Natural killer cell (primary cell): ENCODE data around the gene AGK. TPM values are rescaled to one million over a fixed set of nuclear protein-coding genes. Genes with fewer than 3 reads are reported as not detected.

Experiments
- ATAC-seq, 3 donors: fragments of 150-1000 bp in 2 of 3; fragments of 200-7000 bp in 1 of 3; cut with Tn5 transposase; 1 replicate in 1 of 3; 2 replicates in 2 of 3; pipeline ENCODE4 v1.10.0; 2021; ENCODE audit warnings: mild to moderate bottlenecking in 2 of 3, moderate library complexity in 2 of 3
- DNase-seq, 2 donors: peaks; one replicate each; pipeline versions ENCODE4 v3.0.0 to v3.0.0-alpha.2; 2013 to 2021; ENCODE audit warnings: mixed read lengths in 1 of 2
- H3K27ac ChIP-seq: one replicate; pipeline ENCODE4 v1.5.1; 2013; ENCODE audit warnings: mild to moderate bottlenecking, low read length
- H3K27me3 ChIP-seq: one replicate; pipeline ENCODE4 v1.6.1; 2013; ENCODE audit warnings: low read length; ENCODE audit not compliant: control insufficient read depth, insufficient read depth
- H3K36me3 ChIP-seq: one replicate; pipeline ENCODE4 v1.6.1; 2013; ENCODE audit warnings: low read length; ENCODE audit not compliant: control insufficient read depth, insufficient read depth
- H3K4me1 ChIP-seq: one replicate; pipeline ENCODE4 v1.6.1; 2013; ENCODE audit warnings: low read length; ENCODE audit not compliant: control insufficient read depth, insufficient read depth
- H3K4me3 ChIP-seq: one replicate; pipeline ENCODE4 v1.5.1; 2013; ENCODE audit warnings: low read length
- H3K9me3 ChIP-seq: one replicate; pipeline ENCODE4 v1.6.1; 2013; ENCODE audit warnings: low read length; ENCODE audit not compliant: control insufficient read depth, insufficient read depth
- H3K27ac Mint-ChIP-seq, 2 donors: one replicate each; pipeline ENCODE4 v1.8.0; 2022; ENCODE audit warnings: mild to moderate bottlenecking in 2 of 2, mixed read lengths in 2 of 2, moderate library complexity in 1 of 2
- H3K27me3 Mint-ChIP-seq, 2 donors: one replicate each; pipeline ENCODE4 v1.8.0; 2022; ENCODE audit warnings: low read depth in 2 of 2, mixed read lengths in 2 of 2
- H3K36me3 Mint-ChIP-seq: one replicate; pipeline ENCODE4 v1.8.0; 2022; ENCODE audit warnings: mixed read lengths
- H3K4me1 Mint-ChIP-seq, 2 donors: one replicate each; pipeline ENCODE4 v1.8.0; 2022; ENCODE audit warnings: mixed read lengths in 2 of 2
- H3K4me3 Mint-ChIP-seq: one replicate; pipeline ENCODE4 v1.8.0; 2022; ENCODE audit warnings: mild to moderate bottlenecking, moderate library complexity, mixed read lengths
- H3K9me3 Mint-ChIP-seq, 2 donors: one replicate each; pipeline ENCODE4 v1.8.0; 2022; ENCODE audit warnings: mixed read lengths in 2 of 2
- CTCF ChIP-seq: fragments of 200-600 bp; IDR thresholded peaks from one replicate; pipeline ENCODE4 v1.8.0; 2022; ENCODE audit warnings: antibody characterized with exemption
- WGBS: methylation state at CpG from one replicate; pipeline ENCODE4 v1.1.7; 2013; ENCODE audit warnings: missing lambda C conversion rate; ENCODE audit not compliant: insufficient coverage; 5-methylcytosine and 5-hydroxymethylcytosine counted together
- intact Hi-C: fragments of 100-400 bp; cut with micrococcal nuclease; formaldehyde crosslinking; loops from one replicate; pipeline ENCODE4 v1.14.2; 2022
- total RNA-seq, 4 donors: library from RNA; stranded (reverse); fragments of 120-200 nt in 1 of 4; gene quantifications; one replicate each; pipeline versions ENCODE4 v1.2.3 to v1.2.4, GENCODE V29; 2013 to 2022

The AGK gene
- total RNA-seq, 3 donors from 2014 or later (not counting 1 experiment from before 2014, with no cell fraction given): 70.0 to 106 (median 99.0) TPM

GRCh38 chr7:141640239-141640840 is 89.1 kb downstream of the AGK start:
- peaks cover 13% of the 10 kb centered on the region for H3K36me3 Mint-ChIP-seq
- no peak for TF ChIP-seq CTCF
- no peaks in the 10 kb centered on the region for H3K9me3 ChIP-seq
- no peak for DNase-seq
- no peaks in the 10 kb centered on the region for H3K27me3 Mint-ChIP-seq
- peak overlapping the region; percentile 20 to 56 for H3K27ac Mint-ChIP-seq
- no peak overlapping the region for H3K4me3 ChIP-seq
- H3K4me1 ChIP-seq: no peaks in the 10 kb centered on the region
- ATAC-seq: no peak
- H3K9me3 Mint-ChIP-seq: no peaks in the 10 kb centered on the region
- H3K27ac ChIP-seq: no peak overlapping the region
- H3K36me3 ChIP-seq: peaks cover 74% of the 10 kb centered on the region
- peaks cover 6 to 22% of the 10 kb centered on the region in 2 donors for H3K4me1 Mint-ChIP-seq
- no peaks in the 10 kb centered on the region for H3K27me3 ChIP-seq
- no peak overlapping the region for H3K4me3 Mint-ChIP-seq
- WGBS: 95% methylated on average over 2 of the region's 2 CpGs
- intact Hi-C loops: no loop called here

- no peak for DNase-seq
- H3K27ac Mint-ChIP-seq: no peak overlapping the region
- no peaks in the 10 kb centered on the region for H3K9me3 ChIP-seq
- ATAC-seq: no peak
- no peaks in the 10 kb centered on the region for H3K27me3 Mint-ChIP-seq
- H3K4me1 ChIP-seq: no peaks in the 10 kb centered on the region
- peaks cover 9 to 22% of the 10 kb centered on the region in 2 donors for H3K4me1 Mint-ChIP-seq
- H3K27me3 ChIP-seq: no peaks in the 10 kb centered on the region
- intact Hi-C loops: no loop called here
- no peaks in the 10 kb centered on the region for H3K9me3 Mint-ChIP-seq
- WGBS: 100% methylated on average over 1 of the region's 3 CpGs
- no peak for TF ChIP-seq CTCF
- no peak overlapping the region for H3K4me3 Mint-ChIP-seq
- H3K27ac ChIP-seq: no peak overlapping the region
- H3K36me3 Mint-ChIP-seq: peaks cover 13% of the 10 kb centered on the region
- H3K36me3 ChIP-seq: peaks cover 73% of the 10 kb centered on the region
- H3K4me3 ChIP-seq: no peak overlapping the region
These were observed 90.7 kb downstream of the AGK start for GRCh38 chr7:141641876-141642275.

- DNase-seq (no peak), ATAC-seq (no peak)
- Histone ChIP-seq H3K9me3 (no peaks in the 10 kb centered on the region), H3K27me3 (no peaks in the 10 kb centered on the region), H3K4me3 (no peak overlapping the region), H3K4me1 (no peaks in the 10 kb centered on the region), H3K36me3 (peaks cover 80% of the 10 kb centered on the region), H3K27ac (no peak overlapping the region)
- H3K9me3 Mint-ChIP-seq: no peaks in the 10 kb centered on the region
- H3K36me3 Mint-ChIP-seq: peaks cover 15% of the 10 kb centered on the region
- no peak for TF ChIP-seq CTCF
- H3K4me3 Mint-ChIP-seq: no peak overlapping the region
- peak overlapping the region in 1 of 2 donors; percentile 48 for H3K27ac Mint-ChIP-seq
- intact Hi-C loops: no loop called here
- H3K27me3 Mint-ChIP-seq: no peaks in the 10 kb centered on the region
- H3K4me1 Mint-ChIP-seq: peaks cover 14 to 17% of the 10 kb centered on the region in 2 donors
These were observed 94.0 kb downstream of the AGK start for GRCh38 chr7:141645188-141645587.
